IPS-18a (cell line): ENCODE results near the gene IGSF5.

Experiments used
- H3K27ac ChIP-seq: one replicate; pipeline ENCODE4 v1.5.1; 2013; ENCODE audit warnings: low read length
- H3K27me3 ChIP-seq: one replicate; pipeline ENCODE4 v1.6.1; 2013; ENCODE audit warnings: mild to moderate bottlenecking, low read length; ENCODE audit not compliant: control insufficient read depth, insufficient read depth
- H3K36me3 ChIP-seq: one replicate; pipeline ENCODE4 v1.6.1; 2013; ENCODE audit warnings: low read depth, low read length; ENCODE audit not compliant: control insufficient read depth
- H3K4me1 ChIP-seq: one replicate; pipeline ENCODE4 v1.6.1; 2013; ENCODE audit warnings: low read depth, low read length; ENCODE audit not compliant: control insufficient read depth
- H3K4me3 ChIP-seq: one replicate; pipeline ENCODE4 v1.5.1; 2013; ENCODE audit warnings: low read length
- H3K9ac ChIP-seq: one replicate; pipeline ENCODE4 v1.6.1; 2013; ENCODE audit warnings: mild to moderate bottlenecking, low read length, moderate library complexity
- H3K9me3 ChIP-seq: one replicate; pipeline ENCODE4 v1.6.1; 2013; ENCODE audit warnings: low read depth, low read length; ENCODE audit not compliant: control insufficient read depth

The IGSF5 gene

GRCh38 chr21:39796466-39796865 is 51.5 kb downstream of the IGSF5 start:
- H3K9me3 ChIP-seq: no peaks in the 10 kb centered on the region
- H3K36me3 ChIP-seq: no peaks in the 10 kb centered on the region
- H3K27ac ChIP-seq: no peak overlapping the region
- no peaks in the 10 kb centered on the region for H3K4me1 ChIP-seq
- no peak overlapping the region for H3K4me3 ChIP-seq
- no peak overlapping the region for H3K9ac ChIP-seq
- no peaks in the 10 kb centered on the region for H3K27me3 ChIP-seq

GRCh38 chr21:39799178-39799577 is 54.2 kb downstream of the IGSF5 start:
- no peaks in the 10 kb centered on the region for H3K36me3 ChIP-seq
- no peaks in the 10 kb centered on the region for H3K27me3 ChIP-seq
- no peaks in the 10 kb centered on the region for H3K9me3 ChIP-seq
- no peak overlapping the region for H3K9ac ChIP-seq
- H3K4me3 ChIP-seq: no peak overlapping the region
- no peak overlapping the region for H3K27ac ChIP-seq
- no peaks in the 10 kb centered on the region for H3K4me1 ChIP-seq

GRCh38 chr21:39800311-39800710 is 55.3 kb downstream of the IGSF5 start:
- Histone ChIP-seq H3K36me3 (no peaks in the 10 kb centered on the region), H3K4me1 (no peaks in the 10 kb centered on the region), H3K4me3 (no peak overlapping the region), H3K9ac (no peak overlapping the region), H3K27me3 (no peaks in the 10 kb centered on the region), H3K9me3 (no peaks in the 10 kb centered on the region), H3K27ac (no peak overlapping the region)

- H3K9me3 ChIP-seq: no peaks in the 10 kb centered on the region
- H3K9ac ChIP-seq: no peak overlapping the region
- no peak overlapping the region for H3K4me3 ChIP-seq
- no peaks in the 10 kb centered on the region for H3K36me3 ChIP-seq
- no peak overlapping the region for H3K27ac ChIP-seq
- H3K27me3 ChIP-seq: no peaks in the 10 kb centered on the region
- H3K4me1 ChIP-seq: no peaks in the 10 kb centered on the region
Measured at GRCh38 chr21:39802217-39802616, 57.2 kb downstream of the IGSF5 start.

GRCh38 chr21:39803393-39803792 is 58.4 kb downstream of the IGSF5 start:
- H3K4me3 ChIP-seq: no peak overlapping the region
- H3K9ac ChIP-seq: no peak overlapping the region
- H3K27ac ChIP-seq: no peak overlapping the region
- H3K36me3 ChIP-seq: no peaks in the 10 kb centered on the region
- no peaks in the 10 kb centered on the region for H3K4me1 ChIP-seq
- no peaks in the 10 kb centered on the region for H3K27me3 ChIP-seq
- no peaks in the 10 kb centered on the region for H3K9me3 ChIP-seq

GRCh38 chr21:39804240-39804639 is 59.3 kb downstream of the IGSF5 start:
- no peaks in the 10 kb centered on the region for H3K27me3 ChIP-seq
- no peak overlapping the region for H3K4me3 ChIP-seq
- no peak overlapping the region for H3K9ac ChIP-seq
- H3K36me3 ChIP-seq: no peaks in the 10 kb centered on the region
- H3K4me1 ChIP-seq: no peaks in the 10 kb centered on the region
- H3K9me3 ChIP-seq: no peaks in the 10 kb centered on the region
- H3K27ac ChIP-seq: no peak overlapping the region

- Histone ChIP-seq H3K9me3 (no peaks in the 10 kb centered on the region), H3K27ac (no peak overlapping the region), H3K27me3 (no peaks in the 10 kb centered on the region), H3K4me1 (no peaks in the 10 kb centered on the region), H3K4me3 (no peak overlapping the region), H3K36me3 (no peaks in the 10 kb centered on the region), H3K9ac (no peak overlapping the region)
Measured at GRCh38 chr21:39805983-39806382, 61.0 kb downstream of the IGSF5 start.

- no peaks in the 10 kb centered on the region for H3K27me3 ChIP-seq
- H3K36me3 ChIP-seq: no peaks in the 10 kb centered on the region
- no peak overlapping the region for H3K27ac ChIP-seq
- no peak overlapping the region for H3K4me3 ChIP-seq
- no peak overlapping the region for H3K9ac ChIP-seq
- H3K9me3 ChIP-seq: no peaks in the 10 kb centered on the region
- H3K4me1 ChIP-seq: no peaks in the 10 kb centered on the region
Measured at GRCh38 chr21:39807738-39808137, 62.8 kb downstream of the IGSF5 start.

- H3K36me3 ChIP-seq: no peaks in the 10 kb centered on the region
- H3K27me3 ChIP-seq: no peaks in the 10 kb centered on the region
- H3K27ac ChIP-seq: no peak overlapping the region
- H3K9ac ChIP-seq: no peak overlapping the region
- H3K9me3 ChIP-seq: no peaks in the 10 kb centered on the region
- H3K4me1 ChIP-seq: no peaks in the 10 kb centered on the region
- H3K4me3 ChIP-seq: no peak overlapping the region
Measured at GRCh38 chr21:39809936-39810335, 65.0 kb downstream of the IGSF5 start.

- no peaks in the 10 kb centered on the region for H3K27me3 ChIP-seq
- no peak overlapping the region for H3K9ac ChIP-seq
- no peak overlapping the region for H3K4me3 ChIP-seq
- no peaks in the 10 kb centered on the region for H3K36me3 ChIP-seq
- no peak overlapping the region for H3K27ac ChIP-seq
- H3K4me1 ChIP-seq: no peaks in the 10 kb centered on the region
- H3K9me3 ChIP-seq: no peaks in the 10 kb centered on the region
Measured at GRCh38 chr21:39812983-39813382, 68.0 kb downstream of the IGSF5 start.

GRCh38 chr21:39818557-39818956 is 73.6 kb downstream of the IGSF5 start:
- Histone ChIP-seq H3K36me3 (no peaks in the 10 kb centered on the region), H3K27ac (no peak overlapping the region), H3K4me3 (no peak overlapping the region), H3K9ac (no peak overlapping the region), H3K9me3 (no peaks in the 10 kb centered on the region), H3K4me1 (no peaks in the 10 kb centered on the region), H3K27me3 (no peaks in the 10 kb centered on the region)

GRCh38 chr21:39822042-39822441 is 77.1 kb downstream of the IGSF5 start:
- Histone ChIP-seq H3K36me3 (no peaks in the 10 kb centered on the region), H3K4me3 (no peak overlapping the region), H3K9ac (no peak overlapping the region), H3K27ac (no peak overlapping the region), H3K9me3 (no peaks in the 10 kb centered on the region), H3K4me1 (no peaks in the 10 kb centered on the region), H3K27me3 (no peaks in the 10 kb centered on the region)
